GM19193 (cell line): ENCODE results near the gene FOXN4.

Experiments
- POLR2A ChIP-seq: IDR thresholded peaks from 4 replicates; pipeline ENCODE4 v1.6.1; 2011; ENCODE audit not compliant: insufficient read depth, insufficient read length; ENCODE audit errors: extremely low read depth

Gene FOXN4

GRCh38 chr12:109329003-109329402 is 19.9 kb upstream of the FOXN4 start:
- TF ChIP-seq POLR2A, result no peak

- TF ChIP-seq POLR2A, result no peak
Observed at GRCh38 chr12:109310247-109311125, 1.4 kb upstream of the FOXN4 start.

- no peak for TF ChIP-seq POLR2A
Observed at GRCh38 chr12:109309381-109310246, 530 bp upstream of the FOXN4 start.

- no peak for TF ChIP-seq POLR2A
Observed at GRCh38 chr12:109307051-109307450, 2.0 kb downstream of the FOXN4 start.

GRCh38 chr12:109305547-109305946 is 3.5 kb downstream of the FOXN4 start:
- no peak for TF ChIP-seq POLR2A

GRCh38 chr12:109304485-109304884 is 4.6 kb downstream of the FOXN4 start:
- TF ChIP-seq POLR2A, result no peak

- no peak for TF ChIP-seq POLR2A
Observed at GRCh38 chr12:109302770-109303169, 6.3 kb downstream of the FOXN4 start.

- TF ChIP-seq POLR2A, result no peak
Observed at GRCh38 chr12:109302358-109302757, 6.7 kb downstream of the FOXN4 start.

- TF ChIP-seq POLR2A, result no peak
Observed at GRCh38 chr12:109301643-109302168, 7.4 kb downstream of the FOXN4 start.

DNA sequence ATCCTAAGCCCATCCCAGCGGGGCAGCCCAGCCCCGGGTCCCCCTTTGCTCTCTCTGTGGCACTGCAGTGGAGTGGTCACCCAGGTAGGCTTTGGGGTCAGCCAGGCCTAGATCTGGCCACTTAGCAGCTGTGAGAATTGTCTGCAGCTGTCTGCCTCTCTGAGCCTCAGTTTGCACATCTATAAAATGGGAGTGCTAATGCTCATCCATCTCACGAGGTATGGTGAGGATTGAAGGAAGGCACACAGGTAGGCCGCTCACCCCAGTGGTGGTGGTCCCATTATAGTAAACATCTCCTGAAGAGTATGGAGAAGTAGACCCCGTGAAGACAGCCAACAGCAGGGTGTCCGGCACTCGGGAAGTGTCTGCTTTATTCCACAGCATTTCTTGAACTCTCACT is 9.2 kb downstream of the FOXN4 start:
- TF ChIP-seq POLR2A, result no peak

- no peak for TF ChIP-seq POLR2A
Observed at GRCh38 chr12:109296431-109296830, 12.7 kb downstream of the FOXN4 start.

DNA sequence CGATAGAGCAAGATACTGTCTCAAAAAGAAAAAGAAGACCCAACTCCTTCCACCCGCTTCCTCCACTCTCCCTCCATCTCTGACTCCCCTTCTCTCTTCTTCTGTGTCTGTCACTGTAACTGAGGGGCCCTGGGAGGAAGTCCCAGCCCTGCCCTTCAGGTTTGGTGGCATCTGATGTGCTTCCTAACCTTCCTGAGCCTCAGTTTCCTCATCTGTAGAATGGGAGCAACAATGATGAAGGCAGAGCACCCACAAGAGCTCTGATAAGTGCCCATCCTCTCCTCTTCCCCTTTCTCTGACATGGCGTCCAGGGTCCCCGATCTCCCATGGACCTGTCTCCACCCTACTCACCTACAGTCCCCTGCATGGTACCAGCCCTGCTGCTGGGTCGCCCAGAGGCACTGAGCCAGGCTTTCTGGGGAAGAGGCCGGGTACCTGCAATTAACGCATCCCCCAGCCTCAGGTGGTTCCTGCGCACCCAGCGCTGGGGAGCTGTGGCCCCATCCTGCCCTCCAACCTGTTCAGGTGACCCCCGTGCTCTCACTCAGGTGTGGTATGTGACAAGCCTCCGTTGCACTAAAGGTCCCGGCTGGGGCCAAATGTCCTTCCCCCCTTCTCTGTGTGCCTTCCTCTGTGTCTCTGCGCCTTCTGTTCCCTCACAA is 13.2 kb downstream of the FOXN4 start:
- no peak for TF ChIP-seq POLR2A

GRCh38 chr12:109294286-109294796 is 14.7 kb downstream of the FOXN4 start:
- TF ChIP-seq POLR2A, result no peak

DNA sequence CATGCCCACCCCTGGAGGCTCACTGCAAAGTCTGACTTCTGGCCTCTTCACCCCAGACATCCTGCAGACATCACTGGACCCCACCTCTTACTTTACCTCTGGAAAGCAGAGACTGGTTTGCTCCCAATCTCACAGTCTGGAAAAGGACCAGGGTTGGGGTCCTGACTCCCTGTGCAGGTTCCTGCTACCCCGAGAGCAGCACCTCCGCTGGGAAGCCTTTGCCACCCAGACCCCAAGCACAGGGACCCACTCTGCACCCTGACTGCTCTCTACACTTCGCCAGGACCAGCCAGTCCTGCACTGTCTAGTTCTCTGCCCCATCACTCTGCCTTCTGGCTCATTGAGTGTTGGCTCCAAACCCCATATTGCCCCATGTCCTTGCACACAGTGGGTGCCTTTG is 16.0 kb downstream of the FOXN4 start:
- TF ChIP-seq POLR2A, result no peak

- TF ChIP-seq POLR2A, result no peak
Observed at GRCh38 chr12:109292342-109292711, 16.8 kb downstream of the FOXN4 start.

DNA sequence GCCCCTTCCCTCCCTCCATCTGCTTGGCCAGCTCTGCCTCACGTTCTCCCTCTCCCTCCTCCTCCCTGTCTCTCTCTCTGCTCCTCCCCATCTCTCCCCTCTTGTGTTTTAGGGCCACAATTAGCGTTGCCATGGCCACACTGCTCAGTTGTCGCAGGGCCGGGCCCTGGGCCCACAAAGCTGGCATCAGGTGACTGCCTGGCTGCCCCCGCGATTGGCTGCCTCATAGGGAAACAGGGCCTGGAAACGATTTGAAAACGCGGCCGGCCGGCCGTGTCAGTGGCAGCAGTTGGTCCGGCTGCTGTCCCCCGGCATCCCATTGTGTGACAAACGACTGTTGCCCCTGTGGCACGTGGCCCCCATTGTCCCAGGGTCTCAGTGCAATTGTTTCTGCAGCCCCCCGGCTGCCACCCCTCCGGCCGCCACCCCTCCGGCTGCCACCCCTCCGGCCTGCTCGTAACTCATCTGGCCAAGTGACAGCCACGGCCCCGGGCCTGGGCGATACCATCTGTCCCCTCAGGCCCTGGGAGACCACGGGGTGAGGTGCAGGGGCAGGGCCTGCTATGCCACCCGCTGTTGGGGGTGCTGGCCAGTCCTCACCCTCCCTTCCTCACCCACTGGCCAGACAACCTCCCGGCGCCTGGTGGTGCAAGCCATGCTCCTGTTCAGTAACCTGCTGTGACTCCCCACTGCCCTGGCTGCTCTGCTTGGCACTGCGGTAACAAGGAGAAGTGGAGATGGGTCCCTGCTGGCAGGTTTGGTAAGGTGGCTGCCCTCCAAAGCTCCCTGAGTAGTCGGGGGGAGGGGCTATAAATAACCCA is 17.4 kb downstream of the FOXN4 start:
- TF ChIP-seq POLR2A, result no peak
